Fibroblast of the conjunctiva (primary cell): ENCODE results near the gene SNRPD3.
"Not testable (repeated sequence)": the region's sequence is repeated elsewhere in the genome, so short reads cannot be mapped to it uniquely, and the experiment has no call there.

Experiments used
- DNase-seq: peaks from one replicate; pipeline ENCODE4 v3.0.0-alpha.2; 2010; ENCODE audit warnings: low read depth

The SNRPD3 gene

GRCh38 chr22:24592058-24592850 lies 36.5 kb downstream of the SNRPD3 start:
- DNase-seq = no peak

GRCh38 chr22:24592851-24593558 lies 37.2 kb downstream of the SNRPD3 start, which contains the start of gene LRRC75B:
LRRC75B (minus strand) TSS chr22:24593073; CDS start chr22:24593039, 34 bp downstream.
- DNase-seq = peak; percentile 76

GRCh38 chr22:24593559-24593835 lies 37.7 kb downstream of the SNRPD3 start:
- not testable (repeated sequence) for DNase-seq

- no peak for DNase-seq
These were observed 38.2 kb downstream of the SNRPD3 start for GRCh38 chr22:24593836-24594568.

GRCh38 chr22:24594569-24595120 lies 38.8 kb downstream of the SNRPD3 start:
- DNase-seq = no peak

GRCh38 chr22:24595228-24595627 lies 39.4 kb downstream of the SNRPD3 start:
- no peak for DNase-seq

GRCh38 chr22:24595863-24596262 lies 40.1 kb downstream of the SNRPD3 start:
- DNase-seq = no peak

GRCh38 chr22:24597076-24597475 lies 41.3 kb downstream of the SNRPD3 start:
- not testable (repeated sequence) for DNase-seq

GRCh38 chr22:24599514-24599913 lies 43.7 kb downstream of the SNRPD3 start:
- DNase-seq = no peak

- DNase-seq = not testable (repeated sequence)
These were observed 44.3 kb downstream of the SNRPD3 start for GRCh38 chr22:24599958-24600715.

- DNase-seq = no peak
These were observed 45.7 kb downstream of the SNRPD3 start for GRCh38 chr22:24601217-24602104.

GRCh38 chr22:24602105-24602749 lies 46.4 kb downstream of the SNRPD3 start:
- not testable (repeated sequence) for DNase-seq

- DNase-seq = not testable (repeated sequence)
These were observed 47.3 kb downstream of the SNRPD3 start, which contains the start of gene GGT1 for GRCh38 chr22:24602847-24603769. GGT1 (plus strand) TSS chr22:24603193; CDS start chr22:24611082, 7,889 bp downstream.

- DNase-seq = not testable (repeated sequence)
These were observed 48.2 kb downstream of the SNRPD3 start for GRCh38 chr22:24603770-24604629.

GRCh38 chr22:24606340-24606739 lies 50.5 kb downstream of the SNRPD3 start:
- DNase-seq = not testable (repeated sequence)

- DNase-seq = not testable (repeated sequence)
These were observed 51.7 kb downstream of the SNRPD3 start for GRCh38 chr22:24607429-24607983.

GRCh38 chr22:24608327-24608726 lies 52.5 kb downstream of the SNRPD3 start:
- DNase-seq = not testable (repeated sequence)
